HFF-Myc (cell line): ENCODE measurements around the gene ZBTB7A.
"Not testable (repeated sequence)": the region's sequence is repeated elsewhere in the genome, so short reads cannot be mapped to it uniquely, and the experiment has no call there.

Experiments used
- DNase-seq: peaks from one replicate; pipeline ENCODE4 v3.0.0-alpha.2; 2011; ENCODE audit warnings: low read depth; ENCODE audit errors: extremely low read depth
- H3K4me3 ChIP-seq: replicated peaks from 2 replicates; pipeline ENCODE4 v1.5.1; 2011; ENCODE audit warnings: low read depth, mild to moderate bottlenecking, control low read depth, low read length
- TF ChIP-seq, protein P1 (sequence below): IDR thresholded peaks from 2 replicates; pipeline ENCODE4 v1.5.1; 2012; ENCODE audit warnings: mild to moderate bottlenecking, low read depth, low read length, control low read depth; ENCODE audit errors: missing control alignments

Gene ZBTB7A

DNA sequence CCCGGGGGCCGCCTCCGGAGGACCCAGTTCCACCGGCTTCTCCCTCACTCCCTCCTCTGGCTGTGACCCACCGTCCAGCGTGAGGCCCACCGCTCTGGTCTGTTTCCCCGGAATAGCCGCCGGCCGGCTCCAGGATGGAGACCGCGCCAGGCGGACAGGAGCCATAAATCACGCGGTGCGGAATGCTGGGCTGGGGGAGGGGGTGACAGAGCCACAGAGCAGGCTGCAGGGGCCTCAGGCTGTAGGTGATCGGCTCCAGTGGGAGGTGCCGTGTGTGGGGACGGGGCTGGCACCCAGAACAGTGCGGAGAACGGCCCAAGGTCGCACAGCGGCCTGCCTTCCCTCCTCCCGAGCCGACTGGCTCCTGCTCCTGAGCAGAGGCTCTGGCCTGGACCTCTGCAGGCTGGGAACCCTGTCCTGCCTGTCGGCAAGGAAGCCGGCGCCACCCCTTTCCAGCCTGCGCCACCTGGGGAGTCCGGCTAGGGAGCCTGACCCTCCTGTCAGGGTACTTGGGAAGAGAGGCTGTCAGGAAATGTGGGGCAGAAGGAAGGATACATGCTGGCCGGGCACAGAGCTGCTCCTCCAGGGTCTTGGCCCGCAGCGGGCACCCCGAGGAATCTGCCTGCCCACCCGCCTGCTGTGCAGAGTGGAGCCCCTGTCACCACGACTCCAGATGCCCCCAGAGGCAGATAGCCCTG, 50.8 kb downstream of the ZBTB7A start:
- DNase-seq: no peak
- H3K4me3 ChIP-seq: no peak overlapping the region
- TF ChIP-seq, protein P1, sequence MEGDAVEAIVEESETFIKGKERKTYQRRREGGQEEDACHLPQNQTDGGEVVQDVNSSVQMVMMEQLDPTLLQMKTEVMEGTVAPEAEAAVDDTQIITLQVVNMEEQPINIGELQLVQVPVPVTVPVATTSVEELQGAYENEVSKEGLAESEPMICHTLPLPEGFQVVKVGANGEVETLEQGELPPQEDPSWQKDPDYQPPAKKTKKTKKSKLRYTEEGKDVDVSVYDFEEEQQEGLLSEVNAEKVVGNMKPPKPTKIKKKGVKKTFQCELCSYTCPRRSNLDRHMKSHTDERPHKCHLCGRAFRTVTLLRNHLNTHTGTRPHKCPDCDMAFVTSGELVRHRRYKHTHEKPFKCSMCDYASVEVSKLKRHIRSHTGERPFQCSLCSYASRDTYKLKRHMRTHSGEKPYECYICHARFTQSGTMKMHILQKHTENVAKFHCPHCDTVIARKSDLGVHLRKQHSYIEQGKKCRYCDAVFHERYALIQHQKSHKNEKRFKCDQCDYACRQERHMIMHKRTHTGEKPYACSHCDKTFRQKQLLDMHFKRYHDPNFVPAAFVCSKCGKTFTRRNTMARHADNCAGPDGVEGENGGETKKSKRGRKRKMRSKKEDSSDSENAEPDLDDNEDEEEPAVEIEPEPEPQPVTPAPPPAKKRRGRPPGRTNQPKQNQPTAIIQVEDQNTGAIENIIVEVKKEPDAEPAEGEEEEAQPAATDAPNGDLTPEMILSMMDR: no peak

DNA sequence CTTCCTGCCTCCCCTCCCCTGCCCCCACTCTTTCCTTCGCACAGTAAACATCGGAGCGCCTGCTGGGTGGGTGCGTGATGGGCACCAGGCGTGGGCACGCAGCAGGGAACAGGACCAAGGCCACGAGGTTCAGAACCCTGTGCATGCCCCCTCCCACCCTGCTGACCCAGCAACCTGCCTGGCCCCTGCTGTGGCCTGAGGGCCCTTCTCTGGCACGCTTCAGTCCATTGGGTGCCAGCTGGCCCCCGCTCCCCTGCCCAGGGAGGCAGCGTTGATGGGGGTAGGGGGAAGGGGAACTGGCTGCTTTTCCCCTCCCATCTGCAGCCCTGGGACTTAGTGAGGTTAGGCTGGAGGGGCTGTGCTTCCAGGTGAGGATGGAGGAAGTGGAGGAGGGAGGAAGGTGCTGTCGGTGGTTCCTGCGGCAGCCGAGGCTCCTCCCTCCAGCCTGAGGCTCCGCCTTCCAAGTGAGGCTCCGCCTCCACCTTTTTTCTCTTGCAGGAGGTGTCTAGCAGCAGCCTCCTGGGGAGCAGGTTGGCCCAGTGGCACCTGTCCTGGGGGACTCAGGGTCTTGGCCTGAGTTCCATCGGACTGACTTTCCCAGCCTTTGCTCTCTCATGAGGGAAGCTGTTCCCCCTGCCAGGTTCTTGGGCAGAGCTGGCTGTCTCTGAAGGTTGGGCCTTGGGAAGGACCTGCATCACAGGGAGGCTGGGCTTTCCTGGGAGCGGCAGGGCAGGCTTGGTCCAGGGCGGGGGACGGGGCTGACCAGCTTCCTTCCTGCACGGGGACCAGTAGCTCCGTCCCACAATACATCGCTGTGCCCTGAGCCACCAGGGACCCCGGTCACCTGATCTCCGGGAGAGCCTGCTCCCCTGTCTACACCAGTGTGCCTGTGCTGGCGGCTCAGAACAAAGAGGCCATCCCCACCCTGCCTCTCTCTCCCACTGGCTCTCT, 51.9 kb downstream of the ZBTB7A start:
- TF ChIP-seq, protein P1: no peak
- no peak for DNase-seq
- no peak overlapping the region for H3K4me3 ChIP-seq

DNA sequence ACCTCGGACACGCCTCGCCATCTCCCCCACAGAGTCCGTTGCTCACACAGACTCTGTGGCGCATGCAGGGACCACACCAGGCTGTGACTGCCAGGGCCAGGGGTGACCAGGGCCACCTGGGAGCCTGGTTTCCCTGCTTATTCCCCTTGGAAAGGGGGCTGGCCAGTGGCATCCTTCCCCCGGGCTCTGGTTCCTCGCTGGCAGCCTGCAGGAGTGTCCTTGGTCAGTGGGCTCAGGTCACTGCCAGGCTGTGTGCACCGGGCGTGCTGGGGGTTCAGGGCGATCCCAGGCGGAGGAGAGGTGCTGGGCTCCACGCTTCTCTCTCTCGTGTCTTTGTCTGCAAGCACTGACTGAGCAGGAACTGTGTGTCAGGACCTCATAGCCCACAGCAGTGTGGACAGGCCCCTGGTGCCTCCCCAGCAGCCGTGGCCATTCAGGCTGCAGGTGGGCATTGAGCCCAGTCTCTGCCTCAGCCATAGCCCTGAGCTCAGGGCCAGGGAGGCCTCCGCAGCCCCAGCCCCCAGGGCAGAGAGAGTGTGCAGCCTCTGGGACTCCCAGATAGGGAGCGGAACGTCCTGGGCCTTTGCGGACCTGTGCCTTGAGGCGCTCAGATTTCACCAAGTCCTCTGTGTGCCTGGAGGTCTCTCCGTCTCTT, 52.7 kb downstream of the ZBTB7A start:
- TF ChIP-seq, protein P1: no peak
- no peak overlapping the region for H3K4me3 ChIP-seq
- DNase-seq: no peak

DNA sequence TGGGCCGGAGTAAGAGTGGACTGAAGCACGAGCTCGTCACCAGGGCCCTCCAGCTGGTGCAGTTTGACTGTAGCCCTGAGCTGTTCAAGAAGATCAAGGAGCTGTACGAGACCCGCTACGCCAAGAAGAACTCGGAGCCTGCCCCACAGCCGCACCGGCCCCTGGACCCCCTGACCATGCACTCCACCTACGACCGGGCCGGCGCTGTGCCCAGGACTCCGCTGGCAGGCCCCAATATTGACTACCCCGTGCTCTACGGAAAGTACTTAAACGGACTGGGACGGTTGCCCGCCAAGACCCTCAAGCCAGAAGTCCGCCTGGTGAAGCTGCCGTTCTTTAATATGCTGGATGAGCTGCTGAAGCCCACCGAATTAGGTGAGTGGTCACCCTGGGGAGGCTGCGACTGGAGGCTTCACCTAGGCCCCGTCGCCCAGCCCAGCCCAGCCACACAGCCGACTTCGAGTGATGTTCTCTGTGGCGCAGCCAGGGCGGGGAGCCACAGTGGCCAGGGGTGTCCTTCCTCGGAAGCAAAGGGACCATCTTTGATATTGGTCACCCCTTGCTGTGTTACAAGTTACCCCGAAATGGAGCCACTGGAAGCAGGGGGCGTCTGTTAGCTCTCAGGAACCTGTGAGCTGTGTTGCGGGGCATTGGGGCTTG, 53.6 kb downstream of the ZBTB7A start:
- no peak overlapping the region for H3K4me3 ChIP-seq

DNA sequence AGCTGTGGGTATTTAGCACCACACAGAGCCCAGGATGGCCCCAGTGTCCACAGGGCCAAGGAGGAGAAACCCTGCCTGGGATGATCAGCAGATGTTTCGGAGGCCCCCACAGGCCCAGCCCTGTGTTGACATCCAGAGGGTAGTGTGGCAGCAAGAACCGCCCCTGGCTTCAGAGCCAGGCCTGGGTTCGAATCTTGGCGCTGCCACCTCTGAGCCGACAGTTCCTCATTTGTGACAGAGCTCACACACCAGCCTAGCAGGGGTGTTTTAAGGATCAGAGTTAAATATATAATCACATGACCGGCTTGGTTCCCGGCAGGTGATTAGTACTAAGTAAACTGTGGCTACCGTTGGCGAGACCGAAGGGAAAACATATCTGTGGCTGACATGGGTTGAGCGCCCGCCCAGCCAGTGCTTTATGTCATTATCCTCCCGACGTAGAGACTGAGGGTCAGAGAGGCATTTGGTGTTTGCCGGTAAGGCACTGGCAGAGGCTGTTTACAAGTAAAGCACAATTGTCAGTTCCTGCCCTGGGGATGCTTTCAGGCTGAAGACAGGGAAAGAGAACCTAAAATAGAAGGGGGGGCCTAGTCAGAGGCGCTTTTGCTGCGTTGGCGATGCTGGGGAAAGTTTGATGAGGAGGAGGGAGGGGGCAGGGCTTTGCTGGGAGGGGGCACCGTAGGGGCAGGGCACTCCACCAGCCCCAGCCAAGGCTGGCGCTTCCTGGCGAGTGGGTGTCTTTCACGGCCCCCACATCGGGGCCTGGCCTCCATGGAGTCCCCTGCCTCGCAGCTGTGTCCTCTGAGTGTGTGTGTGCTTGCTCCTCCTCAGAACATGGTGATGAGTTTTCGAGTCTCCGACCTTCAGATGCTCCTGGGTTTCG, 54.4 kb downstream of the ZBTB7A start:
- H3K4me3 ChIP-seq: no peak overlapping the region
- no peak for DNase-seq
- TF ChIP-seq, protein P1: no peak

More for the DNA sequence above, 53.6 kb downstream of the ZBTB7A start:
- no peak for DNase-seq
- TF ChIP-seq, protein P1: no peak

DNA sequence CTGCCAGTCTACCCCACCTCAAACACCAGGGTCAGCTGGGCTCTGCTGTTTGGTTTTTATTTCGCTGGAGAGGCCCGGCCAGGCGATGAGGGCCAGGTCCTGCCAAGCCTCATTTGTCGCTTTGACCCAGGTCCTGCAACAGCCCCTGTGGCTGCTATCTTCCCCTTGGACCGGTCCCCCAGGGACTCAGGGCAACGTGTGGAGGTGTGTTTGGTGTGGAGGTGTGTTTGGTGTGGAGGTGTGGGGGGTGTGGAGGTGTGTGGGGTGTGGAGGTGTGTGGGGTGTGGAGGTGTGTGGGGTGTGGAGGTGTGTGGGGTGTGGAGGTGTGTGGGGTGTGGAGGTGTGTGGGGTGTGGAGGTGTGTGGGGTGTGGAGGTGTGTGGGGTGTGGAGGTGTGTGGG, 55.3 kb downstream of the ZBTB7A start:
- H3K4me3 ChIP-seq, DNase-seq: not testable (repeated sequence)
